Stimulated activated CD4-positive, alpha-beta T cell treated with anti-CD3 and anti-CD28 coated beads, Interleukin-2, amount 100 ng/mL, for 48 hours (primary cell): Measurements from ENCODE around the gene ACOXL.
"Not testable (repeated sequence)": the region's sequence is repeated elsewhere in the genome, so short reads cannot be mapped to it uniquely, and the experiment has no call there.

Experiments
- DNase-seq, 2 donors: peaks; one replicate each; pipeline ENCODE4 v3.0.0-alpha.2; 2020

Gene ACOXL

DNA sequence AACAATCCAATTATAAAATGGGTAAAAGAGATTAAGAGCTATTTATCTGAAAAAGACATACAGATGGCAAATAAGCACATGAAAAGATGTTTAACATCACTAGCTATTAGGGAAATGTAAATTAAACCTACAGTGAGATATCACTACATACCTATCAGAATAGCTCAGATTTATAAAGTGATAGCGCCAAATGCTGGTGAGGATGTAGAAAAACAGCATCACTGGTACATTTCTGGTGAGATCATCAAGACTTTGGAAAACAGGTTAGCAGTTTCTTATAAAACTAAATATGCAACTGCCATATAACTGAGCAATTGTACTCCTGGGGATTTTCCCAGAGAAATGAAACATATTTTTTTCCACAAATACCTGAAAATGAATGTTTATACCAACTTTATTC is 100.4 kb downstream of the ACOXL start:
- no peak for DNase-seq

DNA sequence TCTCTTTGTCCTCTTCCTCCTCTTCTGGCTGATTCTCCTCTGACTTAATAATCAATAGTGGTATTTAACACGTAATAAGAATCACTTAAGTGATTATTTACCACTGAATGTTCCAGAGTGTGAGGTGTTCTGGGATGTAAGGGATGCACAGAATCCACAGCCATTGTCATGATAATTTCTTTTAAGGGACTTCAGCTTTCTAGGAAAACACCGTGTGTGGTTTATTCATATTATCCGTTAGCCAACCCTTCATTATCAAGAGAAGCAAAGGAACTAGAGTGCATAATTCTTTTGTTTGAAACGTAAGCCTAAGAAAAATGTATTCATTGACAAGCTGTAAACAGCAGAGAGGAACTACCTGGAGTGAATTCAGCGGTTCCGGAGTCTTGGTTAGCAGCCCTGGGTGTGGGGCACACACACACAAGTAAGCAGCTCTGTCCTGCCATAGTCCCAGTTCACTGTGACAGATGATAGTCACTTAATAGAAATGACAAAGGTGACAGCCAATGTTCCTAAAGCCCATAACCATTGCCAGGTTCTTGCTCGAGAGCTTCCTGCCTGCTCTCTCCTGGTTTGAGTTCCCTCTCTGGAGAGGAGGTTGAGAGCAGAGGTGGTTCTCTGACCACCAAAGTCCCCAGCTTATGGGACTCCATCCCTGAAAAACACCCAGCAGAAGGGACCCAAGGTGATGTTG is 101.9 kb downstream of the ACOXL start:
- DNase-seq, result no peak

DNA sequence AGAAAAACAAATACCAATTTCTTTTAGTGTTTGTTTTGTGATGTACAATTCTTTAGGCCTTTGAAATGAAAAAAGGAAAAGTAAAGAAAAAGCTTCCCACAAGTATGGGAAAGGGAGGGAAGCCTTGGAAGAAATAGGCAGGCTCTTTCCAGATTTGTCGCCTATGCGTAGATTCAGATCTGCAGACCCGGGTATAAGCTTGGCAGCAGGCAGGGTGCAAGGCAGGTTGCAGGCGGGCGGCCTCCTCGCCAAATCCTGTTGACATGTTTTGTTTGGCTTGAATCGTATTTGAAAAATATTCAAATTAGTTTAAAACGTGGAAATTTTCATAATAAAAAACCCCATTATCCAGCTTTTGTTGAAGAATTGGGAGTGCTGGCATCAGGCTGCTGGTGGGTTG is 104.3 kb downstream of the ACOXL start:
- DNase-seq, result no peak

GRCh38 chr2:110837446-110838409 is 105.4 kb downstream of the ACOXL start:
- no peak for DNase-seq

GRCh38 chr2:110838657-110839384 is 106.4 kb downstream of the ACOXL start:
- no peak for DNase-seq

- no peak for DNase-seq
These were observed 108.1 kb downstream of the ACOXL start for GRCh38 chr2:110840508-110840907.

DNA sequence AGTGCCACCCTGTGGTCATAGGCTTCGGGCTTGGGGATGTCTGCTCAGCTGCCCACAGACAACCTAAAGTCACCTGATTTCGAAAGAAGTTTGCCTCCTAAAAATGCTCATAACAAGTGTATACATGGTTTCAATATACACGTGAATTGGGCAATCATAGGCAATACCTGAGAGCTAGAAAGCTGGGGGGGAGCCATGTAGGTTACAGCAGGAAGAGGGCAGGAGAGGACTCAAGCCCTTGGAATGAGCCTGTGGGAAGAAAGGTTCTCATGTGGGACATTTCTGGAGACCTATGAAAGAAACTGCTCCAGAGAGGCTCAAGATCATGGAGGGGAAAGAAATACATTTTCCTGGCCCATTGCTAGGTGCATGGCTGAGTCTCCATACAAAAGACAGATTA is 109.7 kb downstream of the ACOXL start:
- DNase-seq, result no peak

DNA sequence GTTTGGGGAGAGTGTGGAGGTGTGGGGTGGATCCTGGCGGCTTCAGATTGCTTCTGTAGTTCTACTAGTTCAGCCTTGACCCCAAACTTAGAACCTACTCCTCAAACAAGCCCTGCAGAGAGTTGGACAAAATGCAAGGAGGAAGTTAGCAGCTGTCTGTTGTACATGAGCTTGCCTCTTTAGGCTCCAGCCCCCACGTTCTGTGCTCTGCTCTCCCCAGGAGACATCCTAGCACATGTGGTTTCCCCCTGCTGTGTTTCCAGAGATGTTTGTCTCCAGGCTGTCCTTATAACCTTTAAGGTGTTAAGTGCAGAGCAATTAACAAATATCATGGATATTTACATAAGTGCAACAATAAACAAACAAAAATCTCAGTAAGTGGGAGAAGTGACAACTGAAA is 111.1 kb downstream of the ACOXL start:
- DNase-seq, result no peak

- DNase-seq, result no peak
These were observed 111.7 kb downstream of the ACOXL start for GRCh38 chr2:110843959-110844510.

- DNase-seq, result no peak
These were observed 115.3 kb downstream of the ACOXL start for GRCh38 chr2:110847651-110848050.

DNA sequence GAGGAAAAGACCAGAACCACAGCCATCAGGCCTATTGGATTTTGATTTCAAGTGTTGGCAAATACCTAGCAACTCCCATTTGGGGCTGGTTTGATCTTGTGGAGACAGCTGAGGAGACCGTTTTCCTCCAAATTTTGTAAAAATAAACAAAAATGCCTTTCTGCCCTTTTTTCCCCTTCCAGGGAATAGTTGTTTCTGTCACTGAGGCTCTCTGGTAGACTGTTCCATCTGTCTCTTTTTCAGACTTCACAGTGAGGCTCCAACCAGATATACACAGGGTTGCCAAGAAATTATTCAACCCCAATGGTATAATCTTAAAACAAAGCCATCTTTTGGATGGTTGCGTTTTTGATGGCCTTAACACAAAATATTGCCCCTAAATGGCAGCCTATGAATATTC is 115.7 kb downstream of the ACOXL start:
- no peak for DNase-seq

GRCh38 chr2:110848519-110849030 is 116.2 kb downstream of the ACOXL start:
- no peak for DNase-seq

DNA sequence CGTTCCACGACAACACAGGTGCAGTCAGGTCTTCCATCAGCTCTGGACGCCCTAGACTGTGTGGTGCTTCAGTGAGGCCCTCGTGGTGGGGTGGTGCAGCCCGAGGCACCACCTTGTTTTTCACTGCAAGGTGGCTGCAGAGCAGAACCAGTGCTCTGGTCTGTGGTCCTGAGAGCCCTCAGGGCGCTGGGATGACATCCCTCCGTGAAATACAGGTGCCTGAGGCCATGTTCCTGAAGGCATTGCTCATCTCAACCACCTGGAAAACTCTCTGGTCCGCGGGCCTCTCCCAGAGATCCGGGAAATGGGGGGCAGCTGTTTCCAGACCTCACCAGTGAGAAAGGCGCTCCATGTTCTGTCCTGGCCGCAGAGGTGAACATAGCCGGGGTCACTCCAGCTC is 119.2 kb downstream of the ACOXL start:
- DNase-seq, result no peak

- no peak for DNase-seq
These were observed 119.7 kb downstream of the ACOXL start for GRCh38 chr2:110852051-110852450.

GRCh38 chr2:110852541-110853263 is 120.3 kb downstream of the ACOXL start:
- no peak for DNase-seq

GRCh38 chr2:110853516-110853915 is 121.1 kb downstream of the ACOXL start:
- peak; percentile 54 to 56 for DNase-seq

- DNase-seq, result no peak
These were observed 121.6 kb downstream of the ACOXL start for GRCh38 chr2:110853948-110854347.

DNA sequence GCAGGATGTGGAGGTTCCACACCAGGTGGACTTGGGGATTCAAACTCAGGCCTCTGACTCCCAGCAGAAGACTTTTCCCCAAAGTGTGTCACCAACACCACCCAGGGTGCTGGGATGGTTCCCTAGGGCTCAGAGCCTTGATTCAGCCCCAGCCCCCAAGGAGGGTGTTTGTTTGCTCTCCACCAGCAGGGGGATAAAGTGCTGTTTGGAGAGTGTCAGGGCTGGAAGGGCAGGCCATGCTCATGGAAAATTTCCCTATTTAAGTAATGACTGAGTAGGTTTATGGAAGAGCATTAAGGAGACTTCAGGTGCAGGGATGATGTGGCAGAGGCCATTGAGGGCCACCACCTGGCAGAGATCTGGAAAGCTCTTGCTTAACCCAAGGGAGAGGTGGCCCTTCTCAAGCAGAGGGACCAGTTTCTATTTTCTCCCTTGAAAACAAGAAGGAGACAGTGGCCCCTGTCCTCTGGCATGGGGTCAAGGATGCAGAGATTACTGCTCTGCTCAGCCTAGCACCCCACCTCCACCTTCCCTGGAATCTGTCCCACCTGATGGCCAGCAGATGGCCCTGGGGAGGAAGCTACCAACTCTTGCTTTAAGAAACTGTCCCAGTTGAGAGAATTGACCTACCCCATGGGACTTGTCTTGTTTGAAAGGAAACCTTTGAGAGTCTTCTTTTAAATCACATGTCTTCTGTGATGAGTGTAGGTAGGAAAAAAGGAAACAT is 122.1 kb downstream of the ACOXL start:
- no peak for DNase-seq

GRCh38 chr2:110855841-110856240 is 123.5 kb downstream of the ACOXL start:
- DNase-seq, result not testable (repeated sequence)

- peak in 1 of 2 donors; percentile 48 for DNase-seq
These were observed 125.9 kb downstream of the ACOXL start for GRCh38 chr2:110858135-110858725.
